ENCODE results near the gene SLC12A6.

SLC12A6 gene

GRCh38 chr15:34246276-34246976 lies 91.2 kb downstream of the SLC12A6 start:
- no peak for DNase-seq
- H2AK5ac ChIP-seq (ENCODE audit: low read length) = no peak overlapping the region
- H3K27me3 ChIP-seq (ENCODE audit: insufficient read depth, low read length, poor library complexity) = no peaks in the 10 kb centered on the region
- H2BK5ac ChIP-seq (ENCODE audit: low read length) = no peak overlapping the region
- H3K4me1 ChIP-seq (ENCODE audit: control insufficient read depth, low read depth, low read length) = no peaks in the 10 kb centered on the region
- H3K4me3 ChIP-seq (ENCODE audit: low read length) = no peak overlapping the region
- no peak overlapping the region for H3K56ac ChIP-seq (ENCODE audit: low read length)
- no peak overlapping the region for H3K4ac ChIP-seq (ENCODE audit: low read depth, low read length)
- no peak overlapping the region for H3K23ac ChIP-seq (ENCODE audit: low read length)
- H3K79me2 ChIP-seq (ENCODE audit: control insufficient read depth, insufficient read depth, low read length) = no peaks in the 10 kb centered on the region
- no peak overlapping the region for H2BK15ac ChIP-seq (replicated peaks; ENCODE audit: low read depth)
- H3K18ac ChIP-seq (ENCODE audit: low read length) = no peak overlapping the region
- no peaks in the 10 kb centered on the region for H3K36me3 ChIP-seq (ENCODE audit: control insufficient read depth, insufficient read depth, low read length)
- no peaks in the 10 kb centered on the region for H3K79me1 ChIP-seq (ENCODE audit: low read length)
- H4K8ac ChIP-seq (ENCODE audit: low read depth, low read length) = no peak overlapping the region
- no peak overlapping the region for H3K4me2 ChIP-seq (ENCODE audit: low read length)
- H3K9ac ChIP-seq (ENCODE audit: low read length) = no peak overlapping the region
- no peak overlapping the region for H2BK120ac ChIP-seq (ENCODE audit: low read depth, low read length)
- H4K5ac ChIP-seq (ENCODE audit: low read length) = no peak overlapping the region
- no CpG with 5 or more reads among the region's 9 CpGs for WGBS (ENCODE audit: extremely low coverage, insufficient coverage, low lambda C conversion rate)
- no peak overlapping the region for H3K27ac ChIP-seq (ENCODE audit: low read depth, low read length)

GRCh38 chr15:34243226-34243625 lies 94.4 kb downstream of the SLC12A6 start:
- Histone ChIP-seq H3K4ac (ENCODE audit: low read depth, low read length) (no peak overlapping the region), H3K4me3 (ENCODE audit: low read length) (no peak overlapping the region), H3K18ac (ENCODE audit: low read length) (no peak overlapping the region), H3K4me2 (ENCODE audit: low read length) (no peak overlapping the region), H4K5ac (ENCODE audit: low read length) (no peak overlapping the region), H4K8ac (ENCODE audit: low read depth, low read length) (no peak overlapping the region), H3K27ac (ENCODE audit: low read depth, low read length) (no peak overlapping the region), H3K56ac (ENCODE audit: low read length) (no peak overlapping the region), H3K79me1 (ENCODE audit: low read length) (no peaks in the 10 kb centered on the region), H3K36me3 (ENCODE audit: control insufficient read depth, insufficient read depth, low read length) (no peaks in the 10 kb centered on the region), H2BK120ac (ENCODE audit: low read depth, low read length) (no peak overlapping the region), H3K4me1 (ENCODE audit: control insufficient read depth, low read depth, low read length) (no peaks in the 10 kb centered on the region), H3K9ac (ENCODE audit: low read length) (no peak overlapping the region), H2AK5ac (ENCODE audit: low read length) (no peak overlapping the region), H3K79me2 (ENCODE audit: control insufficient read depth, insufficient read depth, low read length) (no peaks in the 10 kb centered on the region), H3K27me3 (ENCODE audit: insufficient read depth, low read length, poor library complexity) (no peaks in the 10 kb centered on the region), H2BK15ac (replicated peaks; ENCODE audit: low read depth) (no peak overlapping the region), H3K23ac (ENCODE audit: low read length) (no peak overlapping the region), H2BK5ac (ENCODE audit: low read length) (no peak overlapping the region)
- no peak for DNase-seq
- WGBS (ENCODE audit: extremely low coverage, insufficient coverage, low lambda C conversion rate) = no CpG with 5 or more reads among the region's 3 CpGs

GRCh38 chr15:34242331-34242710 lies 95.3 kb downstream of the SLC12A6 start:
- H3K27ac ChIP-seq (ENCODE audit: low read depth, low read length) = no peak overlapping the region
- no peak overlapping the region for H3K4ac ChIP-seq (ENCODE audit: low read depth, low read length)
- no peak overlapping the region for H3K18ac ChIP-seq (ENCODE audit: low read length)
- no peak overlapping the region for H2BK120ac ChIP-seq (ENCODE audit: low read depth, low read length)
- WGBS (ENCODE audit: extremely low coverage, insufficient coverage, low lambda C conversion rate) = no CpG with 5 or more reads among the region's 4 CpGs
- H3K9ac ChIP-seq (ENCODE audit: low read length) = no peak overlapping the region
- no peaks in the 10 kb centered on the region for H3K79me2 ChIP-seq (ENCODE audit: control insufficient read depth, insufficient read depth, low read length)
- no peak overlapping the region for H3K4me2 ChIP-seq (ENCODE audit: low read length)
- no peak overlapping the region for H3K23ac ChIP-seq (ENCODE audit: low read length)
- no peak overlapping the region for H2AK5ac ChIP-seq (ENCODE audit: low read length)
- H3K36me3 ChIP-seq (ENCODE audit: control insufficient read depth, insufficient read depth, low read length) = no peaks in the 10 kb centered on the region
- H2BK15ac ChIP-seq (replicated peaks; ENCODE audit: low read depth) = no peak overlapping the region
- no peak overlapping the region for H2BK5ac ChIP-seq (ENCODE audit: low read length)
- no peaks in the 10 kb centered on the region for H3K27me3 ChIP-seq (ENCODE audit: insufficient read depth, low read length, poor library complexity)
- H3K4me3 ChIP-seq (ENCODE audit: low read length) = no peak overlapping the region
- no peaks in the 10 kb centered on the region for H3K79me1 ChIP-seq (ENCODE audit: low read length)
- no peak overlapping the region for H4K5ac ChIP-seq (ENCODE audit: low read length)
- no peaks in the 10 kb centered on the region for H3K4me1 ChIP-seq (ENCODE audit: control insufficient read depth, low read depth, low read length)
- DNase-seq = no peak
- H4K8ac ChIP-seq (ENCODE audit: low read depth, low read length) = no peak overlapping the region
- H3K56ac ChIP-seq (ENCODE audit: low read length) = no peak overlapping the region

DNA sequence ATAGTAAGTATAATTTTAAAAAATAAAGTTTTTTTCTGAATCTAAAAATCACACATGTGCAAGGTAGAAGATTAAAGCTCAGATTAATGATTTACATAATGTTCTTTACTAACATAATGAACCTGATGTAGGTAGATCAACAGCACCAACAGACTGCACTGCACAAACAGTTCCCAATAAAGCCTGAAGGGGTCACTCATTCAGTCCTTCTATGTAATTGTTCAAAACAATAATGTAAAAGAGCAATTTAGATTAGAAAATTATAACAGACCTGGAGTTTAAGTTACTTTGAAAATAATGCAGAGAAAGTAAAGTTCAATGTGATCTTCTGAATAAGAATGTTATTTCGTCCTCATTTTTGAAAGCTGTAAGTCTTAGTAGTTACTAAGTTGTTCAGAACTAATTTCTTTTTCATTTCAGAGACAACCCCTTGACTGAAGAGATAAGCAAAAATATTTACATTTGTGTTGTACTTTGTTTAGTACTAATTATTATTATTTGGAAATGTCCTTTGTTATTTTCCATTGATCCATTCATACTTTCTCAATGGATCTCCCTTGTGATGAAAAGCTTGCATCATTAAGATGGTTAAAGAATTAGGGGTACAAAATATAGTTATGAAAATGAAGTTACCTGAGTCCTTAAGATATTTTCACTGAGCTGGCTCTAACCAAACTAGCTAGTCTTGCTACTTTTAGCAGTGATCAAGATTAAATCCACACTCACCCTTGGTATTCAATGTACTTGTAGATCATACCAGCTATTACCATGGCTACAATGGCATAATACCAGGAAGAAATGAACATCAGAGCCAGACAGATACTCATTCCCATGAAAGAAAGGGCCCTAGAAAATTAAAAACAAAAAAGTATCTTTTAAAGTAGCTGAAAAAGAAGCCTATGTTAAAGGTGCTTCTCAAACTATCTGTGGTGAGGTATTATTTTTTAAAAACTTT lies 95.9 kb downstream of the SLC12A6 start:
- DNase-seq = peak; percentile 39
- Histone ChIP-seq H3K79me2 (ENCODE audit: control insufficient read depth, insufficient read depth, low read length) (no peaks in the 10 kb centered on the region), H2BK5ac (ENCODE audit: low read length) (no peak overlapping the region)

DNA sequence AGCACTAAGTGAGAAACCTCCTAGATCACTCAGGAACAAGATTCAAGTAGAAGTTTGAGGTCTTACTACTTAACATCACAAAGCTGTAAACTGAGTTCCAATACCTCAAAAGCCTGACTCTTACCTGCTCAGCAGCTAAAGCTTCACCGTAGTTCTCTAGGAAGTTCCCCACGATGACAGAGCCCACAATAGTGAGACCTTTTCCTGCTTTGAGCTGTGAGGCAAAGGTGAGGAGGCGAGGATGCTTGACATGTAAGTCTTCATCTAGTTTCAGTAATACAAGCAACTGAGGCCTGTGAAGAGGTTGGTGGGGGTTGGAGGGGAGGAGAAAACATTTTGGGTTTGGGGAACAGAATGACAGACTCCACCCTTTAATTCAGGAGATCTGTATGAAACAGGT lies 97.0 kb downstream of the SLC12A6 start:
- H3K9ac ChIP-seq (ENCODE audit: low read length) = no peak overlapping the region
- no peaks in the 10 kb centered on the region for H3K36me3 ChIP-seq (ENCODE audit: control insufficient read depth, insufficient read depth, low read length)
- no peak overlapping the region for H2BK15ac ChIP-seq (replicated peaks; ENCODE audit: low read depth)
- H4K8ac ChIP-seq (ENCODE audit: low read depth, low read length) = no peak overlapping the region
- H3K27ac ChIP-seq (ENCODE audit: low read depth, low read length) = no peak overlapping the region
- H4K5ac ChIP-seq (ENCODE audit: low read length) = no peak overlapping the region
- H2BK5ac ChIP-seq (ENCODE audit: low read length) = no peak overlapping the region
- H2AK5ac ChIP-seq (ENCODE audit: low read length) = no peak overlapping the region
- no peak overlapping the region for H3K56ac ChIP-seq (ENCODE audit: low read length)
- no peak overlapping the region for H3K23ac ChIP-seq (ENCODE audit: low read length)
- H3K27me3 ChIP-seq (ENCODE audit: insufficient read depth, low read length, poor library complexity) = no peaks in the 10 kb centered on the region
- no peak overlapping the region for H3K18ac ChIP-seq (ENCODE audit: low read length)
- H3K4me2 ChIP-seq (ENCODE audit: low read length) = no peak overlapping the region
- no peak overlapping the region for H2BK120ac ChIP-seq (ENCODE audit: low read depth, low read length)
- no peaks in the 10 kb centered on the region for H3K79me1 ChIP-seq (ENCODE audit: low read length)
- no CpG with 5 or more reads among the region's 3 CpGs for WGBS (ENCODE audit: extremely low coverage, insufficient coverage, low lambda C conversion rate)
- H3K4me1 ChIP-seq (ENCODE audit: control insufficient read depth, low read depth, low read length) = no peaks in the 10 kb centered on the region
- H3K4me3 ChIP-seq (ENCODE audit: low read length) = no peak overlapping the region
- DNase-seq = no peak
- no peaks in the 10 kb centered on the region for H3K79me2 ChIP-seq (ENCODE audit: control insufficient read depth, insufficient read depth, low read length)
- H3K4ac ChIP-seq (ENCODE audit: low read depth, low read length) = no peak overlapping the region

More for the DNA sequence above, 95.9 kb downstream of the SLC12A6 start:
- Histone ChIP-seq H3K56ac (ENCODE audit: low read length) (no peak overlapping the region), H3K18ac (ENCODE audit: low read length) (no peak overlapping the region), H3K4ac (ENCODE audit: low read depth, low read length) (no peak overlapping the region), H2BK15ac (replicated peaks; ENCODE audit: low read depth) (no peak overlapping the region), H2AK5ac (ENCODE audit: low read length) (no peak overlapping the region), H3K9ac (ENCODE audit: low read length) (no peak overlapping the region), H4K5ac (ENCODE audit: low read length) (no peak overlapping the region), H2BK120ac (ENCODE audit: low read depth, low read length) (no peak overlapping the region), H4K8ac (ENCODE audit: low read depth, low read length) (no peak overlapping the region), H3K23ac (ENCODE audit: low read length) (no peak overlapping the region), H3K27me3 (ENCODE audit: insufficient read depth, low read length, poor library complexity) (no peaks in the 10 kb centered on the region), H3K4me2 (ENCODE audit: low read length) (no peak overlapping the region), H3K36me3 (ENCODE audit: control insufficient read depth, insufficient read depth, low read length) (no peaks in the 10 kb centered on the region), H3K4me1 (ENCODE audit: control insufficient read depth, low read depth, low read length) (no peaks in the 10 kb centered on the region), H3K79me1 (ENCODE audit: low read length) (no peaks in the 10 kb centered on the region), H3K4me3 (ENCODE audit: low read length) (no peak overlapping the region), H3K27ac (ENCODE audit: low read depth, low read length) (no peak overlapping the region)
- no CpG with 5 or more reads among the region's 1 CpG for WGBS (ENCODE audit: extremely low coverage, insufficient coverage, low lambda C conversion rate)
